ENCODE measurements around the gene TMEM132C.

Gene TMEM132C

GRCh38 chr12:128338386-128339125 lies 71.6 kb downstream of the TMEM132C start:
- no peak for DNase-seq (ENCODE audit: low read depth in 3 of 3, low spot score in 1 of 3)

DNA sequence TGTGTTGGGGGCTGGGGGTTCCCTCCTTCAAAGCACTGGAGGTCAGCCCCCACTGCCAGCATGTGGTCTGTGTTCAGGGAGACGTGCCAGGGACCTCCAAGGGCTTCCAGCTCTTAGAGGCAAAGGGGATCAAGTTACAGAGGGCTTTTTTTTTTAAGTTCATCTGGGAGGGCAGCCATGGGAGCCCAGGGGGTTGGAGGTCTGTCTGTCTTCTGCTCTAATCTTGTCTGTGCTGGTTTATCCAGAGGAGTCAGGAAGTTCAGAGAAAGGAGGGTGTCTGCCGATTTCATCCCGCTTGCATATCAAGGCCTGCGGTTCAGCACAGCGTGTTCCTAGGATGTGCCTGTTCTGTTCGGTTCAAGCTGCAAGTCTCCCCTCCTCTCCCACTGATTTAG lies 72.2 kb downstream of the TMEM132C start:
- DNase-seq (ENCODE audit: low read depth in 3 of 3, low spot score in 1 of 3), result no peak

- DNase-seq (ENCODE audit: low read depth in 3 of 3, low spot score in 1 of 3), result no peak
Measured at GRCh38 chr12:128339631-128340030, 72.7 kb downstream of the TMEM132C start.

- DNase-seq (ENCODE audit: low read depth in 3 of 3, low spot score in 1 of 3), result no peak
Measured at GRCh38 chr12:128353301-128353700, 86.3 kb downstream of the TMEM132C start.

DNA sequence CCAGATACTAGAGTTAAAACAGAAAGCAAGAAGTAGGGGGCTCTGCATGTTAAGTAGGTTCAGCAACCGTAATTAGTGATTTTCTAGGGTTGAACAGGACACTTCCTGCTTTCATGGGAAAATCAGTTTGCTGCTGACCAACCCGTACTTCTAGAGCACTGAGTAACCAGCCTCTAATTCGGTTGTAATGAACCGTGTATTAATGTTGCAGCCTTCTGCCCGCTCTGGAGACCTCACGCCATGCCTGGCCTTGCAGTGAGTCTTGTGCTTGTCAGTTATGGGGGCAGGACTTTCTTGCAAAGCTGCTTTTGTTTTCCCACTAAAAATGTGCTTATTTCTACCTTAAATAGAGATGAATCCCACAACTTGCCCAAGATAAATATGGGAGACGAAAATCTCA lies 89.6 kb downstream of the TMEM132C start:
- no peak for DNase-seq (ENCODE audit: low read depth in 3 of 3, low spot score in 1 of 3)

GRCh38 chr12:128361400-128361995 lies 94.5 kb downstream of the TMEM132C start:
- DNase-seq (ENCODE audit: low read depth in 3 of 3, low spot score in 1 of 3), result no peak

DNA sequence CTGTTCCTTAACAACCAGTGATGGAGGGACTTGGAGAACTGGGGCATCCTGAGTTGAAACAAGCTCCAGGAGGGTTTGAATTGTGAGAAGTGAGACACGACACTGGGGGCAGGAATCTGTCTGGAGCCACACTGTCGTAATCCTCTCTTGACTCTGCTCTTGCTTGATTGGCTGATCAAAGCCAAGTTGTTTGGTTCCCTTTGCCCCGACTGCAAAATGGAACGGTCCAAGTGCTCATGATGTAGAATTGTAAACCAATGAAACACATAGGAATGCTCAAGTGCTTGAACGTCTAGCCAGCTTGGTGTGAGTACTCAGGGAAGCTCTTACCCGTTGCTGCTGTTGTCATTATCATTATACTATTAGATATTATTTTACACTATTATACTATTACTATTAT lies 98.1 kb downstream of the TMEM132C start:
- DNase-seq (ENCODE audit: low read depth in 3 of 3, low spot score in 1 of 3), result no peak

- no peak for DNase-seq (ENCODE audit: low read depth in 3 of 3, low spot score in 1 of 3)
Measured at GRCh38 chr12:128365651-128366231, 98.8 kb downstream of the TMEM132C start.

GRCh38 chr12:128367961-128368360 lies 101.0 kb downstream of the TMEM132C start:
- DNase-seq (ENCODE audit: low read depth in 3 of 3, low spot score in 1 of 3), result no peak

- DNase-seq (ENCODE audit: low read depth in 3 of 3, low spot score in 1 of 3), result no peak
Measured at GRCh38 chr12:128381541-128381940, 114.6 kb downstream of the TMEM132C start.

DNA sequence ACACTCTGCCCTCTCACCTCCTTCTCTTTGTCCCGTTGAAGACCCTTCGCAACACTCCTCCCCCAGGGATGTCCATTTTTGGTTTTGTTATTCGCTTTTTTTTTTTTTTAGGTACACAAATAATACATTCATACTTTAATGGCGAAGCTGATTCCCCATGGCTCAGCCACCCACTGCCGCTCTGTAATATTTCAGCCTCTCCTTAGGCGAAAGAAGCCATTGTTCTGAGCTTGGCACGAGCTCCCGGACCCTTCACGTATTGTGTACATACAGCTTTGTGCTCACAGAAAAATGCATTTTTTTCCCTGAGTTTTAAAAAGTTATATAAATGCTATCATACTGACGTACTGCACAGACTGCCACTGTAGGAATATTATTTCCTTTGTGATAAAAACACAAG lies 115.0 kb downstream of the TMEM132C start:
- no peak for DNase-seq (ENCODE audit: low read depth in 3 of 3, low spot score in 1 of 3)

DNA sequence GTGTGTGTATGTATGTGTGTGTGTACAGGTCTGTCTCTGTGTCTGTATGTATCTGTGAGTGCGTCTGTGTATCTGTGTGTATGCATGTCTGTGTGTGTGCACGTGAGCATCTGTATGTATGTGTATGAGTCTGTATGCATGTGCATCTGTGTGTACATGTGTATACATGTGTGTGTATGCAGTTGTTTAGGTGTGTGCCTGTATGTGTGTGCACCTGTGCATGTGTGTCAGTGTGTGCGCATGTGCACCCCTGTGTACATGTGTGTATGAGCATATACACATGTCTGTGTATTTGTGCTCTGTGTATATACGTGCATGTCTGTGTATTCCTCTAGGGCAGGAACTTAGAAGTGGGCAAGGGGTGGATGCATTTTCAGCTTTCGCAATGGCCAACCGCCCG lies 116.0 kb downstream of the TMEM132C start:
- no peak for DNase-seq (ENCODE audit: low read depth in 3 of 3, low spot score in 1 of 3)

GRCh38 chr12:128383357-128383937 lies 116.5 kb downstream of the TMEM132C start:
- no peak for DNase-seq (ENCODE audit: low read depth in 3 of 3, low spot score in 1 of 3)

DNA sequence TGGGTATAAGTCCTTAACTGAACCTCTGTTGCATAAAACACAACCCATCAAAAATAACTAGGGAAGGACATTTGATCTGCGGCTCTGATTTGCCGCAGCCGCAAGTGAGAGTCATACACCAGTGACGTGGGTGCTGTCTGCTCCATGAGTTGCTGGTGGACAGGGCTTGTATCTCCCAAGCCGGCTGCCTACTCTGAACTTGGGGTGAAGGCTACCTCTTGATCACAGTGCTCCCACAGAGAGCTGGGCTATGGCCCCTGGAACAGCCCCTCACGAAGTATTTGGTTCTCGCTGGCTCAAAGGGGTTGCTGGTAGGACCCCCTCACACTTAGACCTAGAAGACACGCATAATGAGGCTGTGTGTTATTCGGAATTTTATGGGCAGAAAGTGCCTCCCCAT lies 118.8 kb downstream of the TMEM132C start:
- no peak for DNase-seq (ENCODE audit: low read depth in 3 of 3, low spot score in 1 of 3)

DNA sequence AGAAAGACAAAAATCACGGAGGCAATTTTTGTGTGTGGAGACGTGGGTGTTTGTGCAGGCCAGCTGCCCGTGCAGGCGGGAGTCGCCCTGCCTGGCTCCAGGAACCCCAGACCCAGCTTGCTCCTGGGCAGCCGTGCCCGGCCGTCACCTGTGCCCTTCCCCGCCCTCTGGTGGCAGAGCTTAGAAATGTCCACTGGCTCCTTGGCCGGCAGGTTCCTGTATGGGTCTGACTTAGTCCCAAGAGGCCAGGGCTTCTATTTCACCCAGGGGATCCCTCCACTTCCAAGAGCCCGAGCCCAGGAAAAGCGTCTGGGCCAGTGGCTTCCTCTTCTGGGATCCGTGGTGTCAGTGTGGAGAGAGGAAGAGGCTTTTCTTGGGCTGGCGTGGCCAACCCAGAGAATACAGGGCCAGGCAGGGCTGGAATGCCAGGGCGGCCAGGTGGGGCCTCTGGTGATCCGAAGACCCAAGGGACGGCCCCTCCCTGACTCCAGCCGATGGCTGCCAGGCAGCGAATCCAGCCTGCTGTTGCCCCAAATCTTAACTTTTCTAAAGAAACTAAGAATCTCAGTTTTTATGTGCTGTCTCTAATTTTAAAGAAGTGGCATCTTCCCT lies 120.9 kb downstream of the TMEM132C start:
- DNase-seq (ENCODE audit: low read depth in 3 of 3, low spot score in 1 of 3), result no peak

DNA sequence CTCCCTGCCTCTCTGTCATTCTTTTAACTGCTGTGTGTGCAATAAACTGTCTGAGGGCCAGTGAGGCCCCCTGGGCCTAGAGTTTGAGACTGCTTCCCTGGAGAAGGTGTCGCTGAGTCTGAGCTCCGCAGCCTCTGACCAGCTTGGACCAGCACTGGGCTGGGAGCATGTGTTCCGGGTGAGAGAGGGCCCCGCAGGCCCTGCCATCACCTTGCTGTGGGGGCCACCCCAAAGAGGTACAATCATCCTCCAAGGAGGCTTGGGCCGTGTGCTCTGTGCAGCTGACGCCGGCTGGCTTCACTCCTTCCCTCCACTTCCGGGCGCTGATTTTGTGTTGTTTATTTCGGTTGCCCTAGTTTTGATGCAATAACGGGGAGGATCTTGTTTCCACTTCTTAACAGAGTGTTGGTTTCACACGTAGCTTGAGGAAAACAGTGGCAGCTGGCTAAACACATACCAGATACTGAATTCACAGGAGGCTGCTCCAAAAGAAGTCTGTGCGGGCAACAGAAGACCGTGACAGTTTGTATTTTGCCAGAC lies 121.6 kb downstream of the TMEM132C start:
- no peak for DNase-seq (ENCODE audit: low read depth in 3 of 3, low spot score in 1 of 3)

- DNase-seq (ENCODE audit: low read depth in 3 of 3, low spot score in 1 of 3), result no peak
Measured at GRCh38 chr12:128393346-128393745, 126.4 kb downstream of the TMEM132C start.

GRCh38 chr12:128394137-128394536 lies 127.2 kb downstream of the TMEM132C start:
- no peak for DNase-seq (ENCODE audit: low read depth in 3 of 3, low spot score in 1 of 3)

- no peak for DNase-seq (ENCODE audit: low read depth in 3 of 3, low spot score in 1 of 3)
Measured at GRCh38 chr12:128399253-128399652, 132.3 kb downstream of the TMEM132C start.

DNA sequence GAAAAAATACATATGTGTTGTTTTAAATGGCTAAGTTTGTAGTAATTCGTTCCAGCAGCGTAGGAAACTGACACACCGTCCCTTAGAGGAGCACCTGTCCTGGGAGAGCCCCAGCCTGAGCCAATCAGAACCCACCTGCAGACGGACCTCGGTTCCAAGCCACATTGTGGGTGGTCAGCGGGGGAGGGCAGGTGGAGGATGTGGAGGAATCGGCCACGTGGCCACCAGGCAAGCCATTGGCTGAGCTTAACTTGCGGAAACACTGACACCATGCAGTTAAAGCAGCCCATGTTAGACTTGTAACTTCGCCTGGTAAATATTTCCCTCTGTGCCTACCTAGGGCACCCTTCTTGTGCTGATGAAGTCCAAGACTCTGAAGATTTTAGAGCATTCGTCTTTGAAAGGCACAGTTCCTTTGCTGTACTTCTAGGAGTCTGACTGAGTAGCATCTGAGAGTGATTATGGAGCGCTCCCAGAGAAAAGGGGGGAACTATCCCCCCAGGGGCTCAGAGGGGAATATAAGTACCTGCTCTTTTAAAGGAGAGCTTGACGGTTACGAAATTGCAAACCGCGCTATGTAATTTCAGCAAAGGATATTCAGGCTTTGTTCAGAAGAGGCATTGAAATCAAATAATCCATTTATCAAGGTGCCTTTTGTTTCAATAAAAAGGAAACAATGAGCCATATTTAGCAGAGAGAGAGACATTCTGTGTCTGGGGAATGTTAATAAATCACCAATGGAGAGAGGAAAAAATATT lies 135.7 kb downstream of the TMEM132C start:
- no peak for DNase-seq (ENCODE audit: low read depth in 3 of 3, low spot score in 1 of 3)

- DNase-seq (ENCODE audit: low read depth in 3 of 3, low spot score in 1 of 3), result no peak
Measured at GRCh38 chr12:128408669-128409068, 141.7 kb downstream of the TMEM132C start.

All from stimulated activated CD4-positive, alpha-beta T cell treated with anti-CD3 and anti-CD28 coated beads, TNF-alpha, amount 100 ng/mL, for 1 hour (primary cell).